Osteocyte (in vitro differentiated cells): ENCODE results near the gene TMOD4. TPM values are rescaled to one million over a fixed set of nuclear protein-coding genes. Genes with fewer than 3 reads are reported as not detected.
A peak's percentile ranks its signal among the peaks of the same experiment; 100 is the strongest.

Source experiments
- DNase-seq: peaks from one replicate; pipeline ENCODE4 v3.0.0; 2021; ENCODE audit warnings: mixed read lengths; ENCODE audit not compliant: unreplicated experiment; ENCODE audit errors: extremely low spot score
- H3K27ac Mint-ChIP-seq: one replicate; pipeline ENCODE4 v1.8.0; 2021; ENCODE audit warnings: mild to moderate bottlenecking, mixed read lengths; ENCODE audit not compliant: unreplicated experiment
- H3K27me3 Mint-ChIP-seq: one replicate; pipeline ENCODE4 v1.8.0; 2021; ENCODE audit warnings: mixed read lengths; ENCODE audit not compliant: unreplicated experiment
- H3K36me3 Mint-ChIP-seq: one replicate; pipeline ENCODE4 v1.8.0; 2021; ENCODE audit warnings: mixed read lengths; ENCODE audit not compliant: unreplicated experiment
- H3K4me1 Mint-ChIP-seq: one replicate; pipeline ENCODE4 v1.8.0; 2021; ENCODE audit warnings: mixed read lengths; ENCODE audit not compliant: unreplicated experiment
- H3K4me3 Mint-ChIP-seq: one replicate; pipeline ENCODE4 v1.8.0; 2021; ENCODE audit warnings: mild to moderate bottlenecking, moderate library complexity, mixed read lengths; ENCODE audit not compliant: unreplicated experiment
- H3K9me3 Mint-ChIP-seq: one replicate; pipeline ENCODE4 v1.8.0; 2021; ENCODE audit warnings: mixed read lengths; ENCODE audit not compliant: unreplicated experiment
- total RNA-seq: library from RNA; stranded (reverse); gene quantifications from 2 replicates; pipeline ENCODE4 v1.2.1, GENCODE V29; 2021
- TF ChIP-seq, protein P1 (sequence below): fragments of 200-600 bp; sonication (generic); IDR thresholded peaks from 2 replicates; pipeline ENCODE4 v1.5.0; 2021; ENCODE audit warnings: antibody characterized with exemption, mild to moderate bottlenecking, moderate library complexity

The TMOD4 gene
- total RNA-seq, 1 donor from 2014 or later = not detected

DNA sequence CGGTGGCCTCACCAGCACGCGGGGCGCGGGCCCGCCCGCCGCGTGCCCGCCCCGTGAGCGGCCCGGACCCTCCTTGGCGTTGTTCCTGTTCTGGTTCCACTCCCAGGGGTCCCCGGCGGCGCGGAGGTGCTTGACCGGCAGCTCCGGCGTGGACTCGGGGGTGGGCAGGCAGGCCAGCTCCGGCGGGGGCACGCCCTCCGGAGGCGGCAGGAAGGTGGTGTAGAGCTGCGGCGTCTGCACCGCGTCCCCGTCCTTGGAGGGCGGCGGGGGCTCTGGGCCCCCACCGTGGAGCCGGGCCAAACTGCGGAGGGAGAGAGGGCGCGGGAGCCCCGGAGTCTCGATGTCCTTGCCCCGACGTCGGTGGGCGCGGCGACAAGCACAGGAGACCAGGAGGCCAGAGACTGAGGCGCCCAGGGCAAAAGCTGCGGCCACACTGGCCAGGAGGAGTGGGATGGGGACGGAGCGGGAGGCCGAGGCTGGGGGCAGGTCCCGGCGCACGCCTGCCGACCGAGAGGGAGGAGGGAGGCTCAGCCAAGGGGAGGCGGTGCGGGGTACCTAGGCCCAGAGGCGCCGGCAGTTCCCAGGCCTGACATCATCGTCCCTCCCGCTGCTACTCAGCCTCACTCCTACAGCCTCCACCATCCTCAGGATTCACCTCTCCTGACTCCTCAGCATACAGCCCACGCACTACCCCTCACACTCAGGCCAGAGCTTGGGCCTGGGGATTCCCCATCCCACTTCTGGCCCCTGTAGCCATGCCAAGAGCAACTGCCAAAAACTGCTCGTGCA is 42.6 kb downstream of the TMOD4 start:
- H3K4me3 Mint-ChIP-seq = no peak overlapping the region
- no peak for DNase-seq
- TF ChIP-seq, protein P1, sequence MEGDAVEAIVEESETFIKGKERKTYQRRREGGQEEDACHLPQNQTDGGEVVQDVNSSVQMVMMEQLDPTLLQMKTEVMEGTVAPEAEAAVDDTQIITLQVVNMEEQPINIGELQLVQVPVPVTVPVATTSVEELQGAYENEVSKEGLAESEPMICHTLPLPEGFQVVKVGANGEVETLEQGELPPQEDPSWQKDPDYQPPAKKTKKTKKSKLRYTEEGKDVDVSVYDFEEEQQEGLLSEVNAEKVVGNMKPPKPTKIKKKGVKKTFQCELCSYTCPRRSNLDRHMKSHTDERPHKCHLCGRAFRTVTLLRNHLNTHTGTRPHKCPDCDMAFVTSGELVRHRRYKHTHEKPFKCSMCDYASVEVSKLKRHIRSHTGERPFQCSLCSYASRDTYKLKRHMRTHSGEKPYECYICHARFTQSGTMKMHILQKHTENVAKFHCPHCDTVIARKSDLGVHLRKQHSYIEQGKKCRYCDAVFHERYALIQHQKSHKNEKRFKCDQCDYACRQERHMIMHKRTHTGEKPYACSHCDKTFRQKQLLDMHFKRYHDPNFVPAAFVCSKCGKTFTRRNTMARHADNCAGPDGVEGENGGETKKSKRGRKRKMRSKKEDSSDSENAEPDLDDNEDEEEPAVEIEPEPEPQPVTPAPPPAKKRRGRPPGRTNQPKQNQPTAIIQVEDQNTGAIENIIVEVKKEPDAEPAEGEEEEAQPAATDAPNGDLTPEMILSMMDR = no peak

GRCh38 chr1:151132335-151133017 is 43.3 kb downstream of the TMOD4 start:
- TF ChIP-seq, protein P1 = no peak
- H3K27me3 Mint-ChIP-seq = peaks cover 6% of the 10 kb centered on the region
- H3K36me3 Mint-ChIP-seq = peaks cover 23% of the 10 kb centered on the region
- peak overlapping the region; percentile 66 for H3K4me3 Mint-ChIP-seq
- DNase-seq = no peak
- H3K9me3 Mint-ChIP-seq = no peaks in the 10 kb centered on the region
- peaks cover 12% of the 10 kb centered on the region for H3K4me1 Mint-ChIP-seq
- no peak overlapping the region for H3K27ac Mint-ChIP-seq

More for the DNA sequence above, 42.6 kb downstream of the TMOD4 start:
- Mint-ChIP-seq H3K9me3 (no peaks in the 10 kb centered on the region), H3K36me3 (peaks cover 24% of the 10 kb centered on the region), H3K27ac (no peak overlapping the region), H3K27me3 (peaks cover 6% of the 10 kb centered on the region), H3K4me1 (peaks cover 12% of the 10 kb centered on the region)

DNA sequence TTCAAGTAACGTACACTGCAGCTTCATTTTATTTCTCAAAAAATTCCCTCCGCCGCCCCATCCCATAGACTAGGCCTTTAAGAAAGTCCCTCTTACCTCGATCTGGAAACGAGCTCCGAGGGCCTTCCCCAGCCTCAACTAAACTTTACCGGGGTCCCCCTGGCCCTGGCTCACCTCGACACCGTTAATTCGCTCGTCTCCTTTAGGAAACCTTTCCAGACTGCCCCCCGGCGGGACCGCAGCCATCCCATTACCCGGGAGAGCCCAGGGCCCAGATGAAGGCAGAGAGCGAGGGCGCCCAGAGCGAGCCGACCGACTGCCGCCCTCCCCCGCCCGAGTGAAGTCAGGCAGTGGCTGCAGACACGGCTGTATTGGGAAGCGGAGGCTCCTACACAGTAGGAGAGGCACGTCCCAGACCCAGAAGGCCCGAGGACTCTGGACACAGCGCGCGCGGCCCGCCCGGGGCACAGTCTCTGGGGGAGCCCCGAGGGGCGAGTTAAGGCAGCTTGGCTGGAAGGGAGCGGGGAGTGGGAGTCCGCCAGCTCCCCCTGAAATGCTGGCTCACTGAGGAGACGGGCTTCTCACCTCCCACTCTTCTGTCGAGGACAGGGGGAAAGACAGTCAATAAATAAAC is 44.0 kb downstream of the TMOD4 start:
- Mint-ChIP-seq H3K4me3 (peak overlapping the region; percentile 66), H3K36me3 (peaks cover 19% of the 10 kb centered on the region), H3K27me3 (peaks cover 6% of the 10 kb centered on the region), H3K27ac (no peak overlapping the region), H3K9me3 (no peaks in the 10 kb centered on the region), H3K4me1 (peaks cover 12% of the 10 kb centered on the region)
- TF ChIP-seq, protein P1 = no peak
- no peak for DNase-seq

DNA sequence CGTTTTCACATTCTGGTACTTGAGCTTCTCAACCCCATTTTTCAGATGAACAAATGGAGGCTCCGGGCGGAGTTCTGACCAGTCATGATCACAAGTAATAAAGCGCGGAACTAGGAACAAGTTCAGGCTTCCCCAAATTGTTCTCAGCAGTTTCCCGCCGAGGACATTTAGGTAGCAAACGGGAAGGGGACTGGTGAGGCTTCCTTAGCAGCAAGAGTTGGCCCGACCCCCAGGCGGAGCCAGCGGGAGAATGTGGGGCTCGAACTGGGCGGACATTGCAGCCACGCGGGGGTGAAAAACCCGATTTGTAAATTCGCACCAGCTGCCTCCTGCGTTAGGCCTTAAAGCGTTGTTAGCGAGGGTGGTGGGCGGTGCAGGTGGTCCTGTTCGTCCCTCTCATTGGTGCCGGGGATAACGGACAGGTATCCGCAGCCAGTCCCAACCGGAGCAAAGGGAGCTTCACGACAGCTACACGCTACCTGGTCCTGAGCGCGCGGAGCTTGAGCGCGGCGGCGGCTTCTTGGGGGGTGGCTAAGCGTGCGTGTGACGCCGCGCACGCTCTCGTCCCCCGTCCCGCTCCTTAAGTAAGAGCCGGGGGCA is 44.7 kb downstream of the TMOD4 start:
- no peak overlapping the region for H3K27ac Mint-ChIP-seq
- DNase-seq = no peak
- peaks cover 13% of the 10 kb centered on the region for H3K36me3 Mint-ChIP-seq
- peak overlapping the region; percentile 66 for H3K4me3 Mint-ChIP-seq
- peaks cover 12% of the 10 kb centered on the region for H3K4me1 Mint-ChIP-seq
- TF ChIP-seq, protein P1 = no peak
- peaks cover 6% of the 10 kb centered on the region for H3K27me3 Mint-ChIP-seq
- H3K9me3 Mint-ChIP-seq = no peaks in the 10 kb centered on the region
